Measurements from ENCODE around the gene CD99. TPM values are rescaled to one million over a fixed set of nuclear protein-coding genes. Genes with fewer than 3 reads are reported as not detected.

CD99 gene
- total RNA-seq, 2 donors from 2014 or later: 126 to 183 TPM

DNA sequence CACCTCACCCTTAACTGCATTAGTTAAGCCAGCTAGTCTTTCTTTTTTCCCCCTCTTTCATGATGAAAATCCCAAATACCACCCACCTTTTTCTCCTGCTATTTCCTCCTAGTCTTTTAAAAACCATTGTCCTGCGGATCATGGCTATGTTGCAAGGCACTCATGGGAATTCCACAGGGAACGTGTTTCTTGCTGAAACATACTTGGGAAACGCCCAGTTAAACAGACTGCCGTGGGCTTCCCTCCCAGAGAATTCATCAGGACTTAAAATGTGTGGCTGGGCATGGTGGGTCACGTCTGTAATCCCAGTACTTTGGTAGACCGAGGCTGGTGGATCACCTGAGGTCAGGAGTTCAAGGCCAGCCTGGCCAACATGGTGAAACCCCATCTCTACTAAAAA, 92.9 kb downstream of the CD99 start:
- Histone ChIP-seq H3K27ac (no peak overlapping the region), H3K4me3 (no peak overlapping the region), H3K36me3 (replicated peaks in 1 of 2; ENCODE audit: insufficient read depth in 1 of 2, low read depth in 2 of 2) (no peaks in the 10 kb centered on the region), H3K27me3 (no peaks in the 10 kb centered on the region), H3K9me3 (no peaks in the 10 kb centered on the region), H3K4me1 (peaks cover 13% of the 10 kb centered on the region)
- intact Hi-C loops (cut with DNase I): no loop called here
- WGBS, 2 donors: 65 to 87% methylated on average over 2 to 5 of the region's 6 CpGs
- ATAC-seq: no peak
- no peak for DNase-seq
- TF ChIP-seq CTCF (IDR thresholded peaks at IDR 0.05) (no peak), POLR2A (IDR thresholded peaks at IDR 0.05) (no peak)

GRCh38 chrX:2785538-2785937, 94.4 kb downstream of the CD99 start:
- H3K9me3 ChIP-seq: no peaks in the 10 kb centered on the region
- DNase-seq (no peak), ATAC-seq (no peak)
- no peak for TF ChIP-seq CTCF (IDR thresholded peaks at IDR 0.05)
- no peak for TF ChIP-seq POLR2A (IDR thresholded peaks at IDR 0.05)
- H3K4me3 ChIP-seq: no peak overlapping the region
- H3K36me3 ChIP-seq (replicated peaks in 1 of 2; ENCODE audit: insufficient read depth in 1 of 2, low read depth in 2 of 2): no peaks in the 10 kb centered on the region
- WGBS, 2 donors: 67 to 84% methylated on average over 4 of the region's 4 CpGs
- intact Hi-C loops (cut with DNase I): no loop called here
- no peaks in the 10 kb centered on the region for H3K27me3 ChIP-seq
- no peak overlapping the region for H3K27ac ChIP-seq
- H3K4me1 ChIP-seq: peaks cover 8% of the 10 kb centered on the region

DNA sequence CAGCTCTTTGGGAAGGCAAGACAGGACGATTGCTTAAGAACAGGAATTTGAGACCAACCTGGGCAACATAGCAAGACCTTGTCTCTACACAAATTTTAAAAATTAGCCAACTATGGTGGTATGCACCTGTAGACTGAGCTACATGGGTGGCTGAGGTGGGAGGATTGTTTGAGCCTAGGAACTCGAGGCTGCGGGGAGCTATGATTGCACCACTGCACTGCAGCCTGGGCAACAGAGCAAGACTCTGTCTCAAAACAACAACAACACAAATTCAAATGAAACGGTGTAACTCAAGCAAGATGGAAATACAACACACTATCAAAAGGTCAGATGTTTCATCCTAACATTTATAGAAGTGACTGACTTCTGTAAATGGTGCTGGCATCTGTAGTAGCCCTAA, 97.9 kb downstream of the CD99 start:
- TF ChIP-seq POLR2A (IDR thresholded peaks at IDR 0.05): no peak
- no peak for TF ChIP-seq CTCF (IDR thresholded peaks at IDR 0.05)
- H3K9me3 ChIP-seq: no peaks in the 10 kb centered on the region
- DNase-seq (no peak), ATAC-seq (no peak)
- WGBS, 2 donors: 83 to 91% methylated on average over 2 to 4 of the region's 4 CpGs
- H3K36me3 ChIP-seq (replicated peaks in 1 of 2; ENCODE audit: insufficient read depth in 1 of 2, low read depth in 2 of 2): no peaks in the 10 kb centered on the region
- no peaks in the 10 kb centered on the region for H3K4me1 ChIP-seq
- no peak overlapping the region for H3K4me3 ChIP-seq
- H3K27me3 ChIP-seq: no peaks in the 10 kb centered on the region
- intact Hi-C loops (cut with DNase I): no loop called here
- no peak overlapping the region for H3K27ac ChIP-seq

DNA sequence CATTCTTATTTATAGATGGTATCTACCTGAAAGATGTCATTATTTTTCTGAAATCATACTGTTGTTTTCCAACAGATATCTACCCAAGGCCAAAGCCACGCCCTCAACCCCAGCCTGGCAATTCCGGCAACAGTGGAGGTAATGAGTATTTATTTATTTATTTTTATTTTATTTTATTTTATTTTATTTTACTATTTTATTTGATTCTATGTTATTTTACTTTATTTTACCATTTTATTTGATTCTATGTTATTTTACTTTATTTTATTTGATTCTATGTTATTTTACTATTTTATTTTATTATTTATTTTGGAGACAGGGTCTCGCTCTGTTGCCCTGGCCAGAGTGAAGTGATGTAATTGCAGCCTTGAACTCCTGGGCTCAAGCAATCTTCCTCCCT, 98.5 kb downstream of the CD99 start:
- intact Hi-C loops (cut with DNase I): no loop called here

More for the DNA sequence above, 98.5 kb downstream of the CD99 start:
- no peak for TF ChIP-seq CTCF (IDR thresholded peaks at IDR 0.05)
- no peak for TF ChIP-seq POLR2A (IDR thresholded peaks at IDR 0.05)
- Histone ChIP-seq H3K9me3 (no peaks in the 10 kb centered on the region), H3K4me3 (no peak overlapping the region), H3K27me3 (no peaks in the 10 kb centered on the region), H3K4me1 (no peaks in the 10 kb centered on the region), H3K36me3 (replicated peaks in 1 of 2; ENCODE audit: insufficient read depth in 1 of 2, low read depth in 2 of 2) (no peaks in the 10 kb centered on the region), H3K27ac (no peak overlapping the region)
- DNase-seq (no peak), ATAC-seq (no peak)
- WGBS, 2 donors: 69 to 75% methylated on average over 3 of the region's 3 CpGs

Other genes starting within 250 kb of the CD99 start
- gene DHRSX, start 190.3 kb upstream of the CD99 start, total RNA-seq: 10 to 100 TPM; 14.8 to 46.5 TPM
- gene ZBED1, start 190.3 kb upstream of the CD99 start, total RNA-seq: 10 to 100 TPM; 35.5 to 39.2 TPM
- under 1 TPM in 1 of 2 donors, not detected in 1; 0.26 TPM for gene XG, start 60.7 kb downstream of the CD99 start, total RNA-seq
- gene GYG2, start 137.6 kb downstream of the CD99 start, total RNA-seq: 10 to 100 TPM in 1 of 2 donors, 1 to 10 TPM in 1; 6.0 to 21.4 TPM
- 10 to 100 TPM; 57.1 to 85.0 TPM for gene ARSD, start 238.0 kb downstream of the CD99 start, total RNA-seq

Data from body of pancreas (tissue), 4 donors.